ENCODE measurements around the gene CCDC102B. TPM values are rescaled to one million over a fixed set of nuclear protein-coding genes. Genes with fewer than 3 reads are reported as not detected.

CCDC102B gene
- total RNA-seq, 1 donor from 2014 or later, result 8.1 TPM

DNA sequence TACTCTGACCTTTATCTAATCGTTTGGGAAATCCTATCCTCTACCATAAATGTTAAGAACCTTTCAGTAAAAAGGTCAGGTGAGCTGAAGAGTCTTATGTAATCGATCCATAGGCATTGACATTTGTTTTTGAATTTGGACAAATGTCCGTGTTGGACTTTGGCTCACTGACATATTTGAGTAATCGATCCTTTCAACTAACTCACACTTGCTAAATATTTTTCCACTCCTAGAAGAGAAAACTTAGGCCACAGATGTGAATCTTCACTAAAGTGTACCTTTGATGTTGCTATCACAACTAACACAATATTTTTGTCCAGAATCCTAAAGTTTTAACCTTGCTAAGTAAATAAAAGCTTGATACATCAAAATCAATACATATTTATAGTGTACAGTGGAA lies 89.5 kb downstream of the CCDC102B start:
- H3K27me3 Mint-ChIP-seq (ENCODE audit: unreplicated experiment), result no peaks in the 10 kb centered on the region
- no peaks in the 10 kb centered on the region for H3K36me3 Mint-ChIP-seq (ENCODE audit: unreplicated experiment)
- no peak for DNase-seq
- TF ChIP-seq, protein P1, sequence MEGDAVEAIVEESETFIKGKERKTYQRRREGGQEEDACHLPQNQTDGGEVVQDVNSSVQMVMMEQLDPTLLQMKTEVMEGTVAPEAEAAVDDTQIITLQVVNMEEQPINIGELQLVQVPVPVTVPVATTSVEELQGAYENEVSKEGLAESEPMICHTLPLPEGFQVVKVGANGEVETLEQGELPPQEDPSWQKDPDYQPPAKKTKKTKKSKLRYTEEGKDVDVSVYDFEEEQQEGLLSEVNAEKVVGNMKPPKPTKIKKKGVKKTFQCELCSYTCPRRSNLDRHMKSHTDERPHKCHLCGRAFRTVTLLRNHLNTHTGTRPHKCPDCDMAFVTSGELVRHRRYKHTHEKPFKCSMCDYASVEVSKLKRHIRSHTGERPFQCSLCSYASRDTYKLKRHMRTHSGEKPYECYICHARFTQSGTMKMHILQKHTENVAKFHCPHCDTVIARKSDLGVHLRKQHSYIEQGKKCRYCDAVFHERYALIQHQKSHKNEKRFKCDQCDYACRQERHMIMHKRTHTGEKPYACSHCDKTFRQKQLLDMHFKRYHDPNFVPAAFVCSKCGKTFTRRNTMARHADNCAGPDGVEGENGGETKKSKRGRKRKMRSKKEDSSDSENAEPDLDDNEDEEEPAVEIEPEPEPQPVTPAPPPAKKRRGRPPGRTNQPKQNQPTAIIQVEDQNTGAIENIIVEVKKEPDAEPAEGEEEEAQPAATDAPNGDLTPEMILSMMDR (IDR thresholded peaks at IDR 0.05; ENCODE audit: partially characterized antibody, unreplicated experiment), result no peak
- H3K4me3 Mint-ChIP-seq (ENCODE audit: unreplicated experiment), result no peak overlapping the region
- H3K9me3 Mint-ChIP-seq (ENCODE audit: unreplicated experiment), result peaks cover 2% of the 10 kb centered on the region
- no peaks in the 10 kb centered on the region for H3K4me1 Mint-ChIP-seq (ENCODE audit: low read depth, unreplicated experiment)
- H3K27ac Mint-ChIP-seq (ENCODE audit: unreplicated experiment), result no peak overlapping the region

DNA sequence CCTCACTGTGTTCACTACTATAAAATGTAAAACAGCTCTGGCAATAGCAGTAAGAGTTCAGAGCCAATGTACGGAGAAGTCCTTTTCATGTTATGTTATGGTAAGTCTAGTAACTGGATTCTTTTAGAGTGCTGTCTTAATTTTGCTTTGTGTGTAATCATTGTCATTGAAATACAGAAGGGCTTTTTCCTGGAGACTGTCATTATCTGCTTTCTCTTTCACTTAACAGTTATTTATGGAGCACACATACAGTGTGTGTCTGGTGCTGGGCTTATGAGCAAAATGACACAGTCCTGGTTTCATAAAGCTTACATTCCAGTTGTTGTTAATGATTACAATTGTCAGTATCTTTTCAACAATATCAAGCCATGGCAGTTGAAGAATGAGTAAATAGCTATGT lies 95.5 kb downstream of the CCDC102B start:
- no peak overlapping the region for H3K27ac Mint-ChIP-seq (ENCODE audit: unreplicated experiment)
- H3K4me1 Mint-ChIP-seq (ENCODE audit: low read depth, unreplicated experiment), result no peaks in the 10 kb centered on the region
- H3K4me3 Mint-ChIP-seq (ENCODE audit: unreplicated experiment), result no peak overlapping the region
- no peaks in the 10 kb centered on the region for H3K36me3 Mint-ChIP-seq (ENCODE audit: unreplicated experiment)
- H3K27me3 Mint-ChIP-seq (ENCODE audit: unreplicated experiment), result no peaks in the 10 kb centered on the region
- no peak for DNase-seq
- TF ChIP-seq, protein P1 (IDR thresholded peaks at IDR 0.05; ENCODE audit: partially characterized antibody, unreplicated experiment), result no peak
- peaks cover 2% of the 10 kb centered on the region for H3K9me3 Mint-ChIP-seq (ENCODE audit: unreplicated experiment)

DNA sequence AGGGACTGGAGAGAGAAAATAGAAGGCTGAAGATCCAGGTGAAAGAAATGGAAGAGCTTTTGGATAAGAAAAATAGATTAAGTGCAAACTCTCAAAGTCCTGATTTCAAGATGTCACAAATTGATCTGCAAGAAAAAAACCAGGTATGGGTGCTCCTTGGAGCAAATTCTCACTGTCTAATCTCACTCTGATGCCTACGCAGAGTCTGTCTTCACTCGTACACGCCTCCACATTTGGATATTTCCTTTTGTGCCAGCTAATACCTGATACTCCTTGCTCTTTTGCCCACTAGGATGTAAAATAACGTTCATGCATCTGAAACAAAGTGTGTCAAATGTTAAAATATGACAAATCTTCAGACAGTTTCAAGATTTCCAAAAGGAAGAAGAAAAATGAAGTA lies 99.4 kb downstream of the CCDC102B start:
- H3K9me3 Mint-ChIP-seq (ENCODE audit: unreplicated experiment), result no peaks in the 10 kb centered on the region
- H3K4me3 Mint-ChIP-seq (ENCODE audit: unreplicated experiment), result no peak overlapping the region
- H3K27me3 Mint-ChIP-seq (ENCODE audit: unreplicated experiment), result no peaks in the 10 kb centered on the region
- H3K36me3 Mint-ChIP-seq (ENCODE audit: unreplicated experiment), result no peaks in the 10 kb centered on the region
- TF ChIP-seq, protein P1 (IDR thresholded peaks at IDR 0.05; ENCODE audit: partially characterized antibody, unreplicated experiment), result no peak
- no peaks in the 10 kb centered on the region for H3K4me1 Mint-ChIP-seq (ENCODE audit: low read depth, unreplicated experiment)
- DNase-seq, result no peak
- no peak overlapping the region for H3K27ac Mint-ChIP-seq (ENCODE audit: unreplicated experiment)

DNA sequence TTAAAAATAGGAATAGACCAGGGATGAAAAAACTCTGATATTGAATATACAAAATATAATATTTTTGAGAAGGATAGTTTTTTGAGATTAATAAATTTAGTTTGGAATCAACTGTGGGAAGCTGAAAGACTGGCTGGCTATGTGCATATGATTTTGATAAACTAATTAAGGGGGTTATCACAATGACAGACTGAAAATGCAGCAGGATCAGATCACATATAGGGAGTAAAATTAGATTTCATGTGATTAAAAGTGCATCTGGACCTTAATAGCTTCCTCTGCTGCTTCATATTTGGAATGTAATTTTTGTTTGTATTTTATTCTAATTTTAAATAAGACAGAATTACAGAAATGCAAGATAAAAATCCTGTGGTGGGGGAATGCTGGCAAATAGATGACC lies 111.7 kb downstream of the CCDC102B start:
- H3K27ac Mint-ChIP-seq (ENCODE audit: unreplicated experiment), result no peak overlapping the region
- no peak for DNase-seq
- no peaks in the 10 kb centered on the region for H3K9me3 Mint-ChIP-seq (ENCODE audit: unreplicated experiment)
- no peaks in the 10 kb centered on the region for H3K27me3 Mint-ChIP-seq (ENCODE audit: unreplicated experiment)
- no peaks in the 10 kb centered on the region for H3K4me1 Mint-ChIP-seq (ENCODE audit: low read depth, unreplicated experiment)
- no peaks in the 10 kb centered on the region for H3K36me3 Mint-ChIP-seq (ENCODE audit: unreplicated experiment)
- TF ChIP-seq, protein P1 (IDR thresholded peaks at IDR 0.05; ENCODE audit: partially characterized antibody, unreplicated experiment), result no peak
- H3K4me3 Mint-ChIP-seq (ENCODE audit: unreplicated experiment), result no peak overlapping the region

DNA sequence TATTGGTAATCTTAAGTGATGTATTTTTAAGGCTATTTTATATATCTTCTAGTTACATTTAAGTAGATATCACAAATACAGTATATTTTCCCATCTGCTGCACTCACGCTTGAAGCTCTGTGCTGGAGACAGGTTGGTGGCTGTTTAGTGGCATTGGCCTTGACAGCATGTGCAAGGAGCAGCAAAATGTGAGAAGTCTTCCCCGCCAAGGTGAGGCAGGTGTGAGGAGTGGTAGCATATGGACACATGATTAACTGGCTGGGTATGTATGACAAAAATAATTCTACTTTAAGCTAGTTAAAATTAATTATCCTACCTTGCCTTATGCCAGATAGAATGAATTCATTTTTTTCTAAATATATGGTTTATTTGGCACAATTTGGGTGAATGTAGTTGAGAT lies 117.2 kb downstream of the CCDC102B start:
- Mint-ChIP-seq H3K9me3 (ENCODE audit: unreplicated experiment) (no peaks in the 10 kb centered on the region), H3K36me3 (ENCODE audit: unreplicated experiment) (no peaks in the 10 kb centered on the region), H3K27me3 (ENCODE audit: unreplicated experiment) (no peaks in the 10 kb centered on the region), H3K4me3 (ENCODE audit: unreplicated experiment) (no peak overlapping the region), H3K4me1 (ENCODE audit: low read depth, unreplicated experiment) (no peaks in the 10 kb centered on the region), H3K27ac (ENCODE audit: unreplicated experiment) (no peak overlapping the region)
- TF ChIP-seq, protein P1 (IDR thresholded peaks at IDR 0.05; ENCODE audit: partially characterized antibody, unreplicated experiment), result no peak
- no peak for DNase-seq
